HUES64 (cell line): Measurements from ENCODE around the gene GRB2.

ENCODE experiments used
- H3K27ac ChIP-seq: 2 replicates; pipeline ENCODE4 v1.7.0; 2013; ENCODE audit warnings: low read depth, low read length, inconsistent platforms
- H3K27me3 ChIP-seq: 2 replicates; pipeline ENCODE4 v1.6.1; 2013; ENCODE audit warnings: mild to moderate bottlenecking, low read length; ENCODE audit not compliant: insufficient read depth
- H3K36me3 ChIP-seq: 2 replicates; pipeline ENCODE4 v1.6.1; 2013; ENCODE audit warnings: mild to moderate bottlenecking, low read length; ENCODE audit not compliant: insufficient read depth
- H3K4me1 ChIP-seq: 2 replicates; pipeline ENCODE4 v1.6.1; 2013; ENCODE audit warnings: mild to moderate bottlenecking, low read length, moderate library complexity; ENCODE audit not compliant: insufficient read depth
- H3K4me3 ChIP-seq: 2 replicates; pipeline ENCODE4 v1.5.1; 2013; ENCODE audit warnings: mild to moderate bottlenecking, low read length, moderate library complexity
- H3K9ac ChIP-seq: 2 replicates; pipeline ENCODE4 v1.6.1; 2013; ENCODE audit warnings: mild to moderate bottlenecking, low read depth, low read length
- H3K9me3 ChIP-seq: 2 replicates; pipeline ENCODE4 v1.6.1; 2013; ENCODE audit warnings: low read depth, low read length; ENCODE audit not compliant: insufficient read depth
- WGBS: fragments of 150-250, 120-280 bp; methylation state at CpG from one replicate; pipeline ENCODE4 v1.1.7; 2013; ENCODE audit warnings: missing lambda C conversion rate; 5-methylcytosine and 5-hydroxymethylcytosine counted together

Gene GRB2

DNA sequence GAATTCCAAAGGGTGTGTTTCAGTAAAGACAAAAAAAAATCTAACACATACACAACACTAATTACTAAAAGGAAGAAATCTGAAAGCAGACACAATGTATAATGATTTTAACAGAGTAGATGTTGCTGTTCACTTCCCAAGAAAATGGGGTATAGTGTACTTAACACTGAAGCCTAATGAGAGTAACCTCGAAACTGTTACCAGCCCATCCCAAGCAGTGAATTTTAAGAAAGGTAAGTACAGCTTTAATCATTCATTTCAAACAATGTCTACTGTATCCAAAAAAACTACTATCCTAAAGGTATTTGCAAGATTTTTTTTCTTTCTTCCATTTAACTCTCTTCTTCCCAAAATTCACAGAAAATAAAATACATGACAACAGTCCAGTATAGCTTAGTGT lies 8.3 kb downstream of the GRB2 start:
- 0 out of 2 replicates have a peak, but pooled peaks cover 5% of the 10 kb centered on the region for H3K36me3 ChIP-seq
- no peaks in the 10 kb centered on the region for H3K9me3 ChIP-seq
- H3K27me3 ChIP-seq: no peaks in the 10 kb centered on the region
- WGBS: 89% methylated on average over 1 of the region's 1 CpG
- H3K4me1 ChIP-seq: peaks cover 21% of the 10 kb centered on the region
- no peak overlapping the region for H3K4me3 ChIP-seq
- H3K27ac ChIP-seq: 0 out of 2 replicates have a peak overlapping the region, but pooled peaks have one; percentile 33
- H3K9ac ChIP-seq: no peak overlapping the region

DNA sequence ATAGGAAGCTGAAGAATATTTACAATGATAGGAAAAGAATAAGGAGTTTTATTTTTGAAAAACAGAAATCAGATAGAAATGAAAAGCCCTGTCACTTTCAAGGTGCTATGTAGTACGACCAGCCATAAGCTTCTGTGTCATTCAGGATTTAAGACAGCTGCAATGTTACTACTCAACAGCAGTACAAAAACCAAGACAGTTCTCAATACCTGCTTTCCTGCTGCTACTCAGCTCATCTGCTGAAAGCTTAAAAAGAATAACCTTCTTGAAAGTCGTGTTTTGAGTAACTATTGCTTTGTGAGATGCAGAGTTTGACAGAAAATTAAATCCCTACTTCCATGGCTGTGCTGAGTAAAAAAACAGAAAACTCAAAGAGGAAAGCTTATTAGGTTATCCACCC lies 8.7 kb downstream of the GRB2 start:
- Histone ChIP-seq H3K27ac (peak overlapping the region; percentile 33; the same call in 1 of the 2 replicates), H3K9me3 (no peaks in the 10 kb centered on the region), H3K4me1 (peaks cover 24% of the 10 kb centered on the region), H3K9ac (no peak overlapping the region), H3K36me3 (peaks cover 9% of the 10 kb centered on the region; the same call in 1 of the 2 replicates), H3K27me3 (no peaks in the 10 kb centered on the region), H3K4me3 (no peak overlapping the region)
- 92% methylated on average over 2 of the region's 2 CpGs for WGBS

GRCh38 chr17:75396025-75396424 lies 9.5 kb downstream of the GRB2 start:
- Histone ChIP-seq H3K9ac (no peak overlapping the region), H3K36me3 (peaks cover 13% of the 10 kb centered on the region), H3K4me3 (no peak overlapping the region), H3K27ac (no peak overlapping the region), H3K9me3 (no peaks in the 10 kb centered on the region), H3K27me3 (no peaks in the 10 kb centered on the region), H3K4me1 (peaks cover 26% of the 10 kb centered on the region)
- WGBS: 95% methylated on average over 6 of the region's 6 CpGs

DNA sequence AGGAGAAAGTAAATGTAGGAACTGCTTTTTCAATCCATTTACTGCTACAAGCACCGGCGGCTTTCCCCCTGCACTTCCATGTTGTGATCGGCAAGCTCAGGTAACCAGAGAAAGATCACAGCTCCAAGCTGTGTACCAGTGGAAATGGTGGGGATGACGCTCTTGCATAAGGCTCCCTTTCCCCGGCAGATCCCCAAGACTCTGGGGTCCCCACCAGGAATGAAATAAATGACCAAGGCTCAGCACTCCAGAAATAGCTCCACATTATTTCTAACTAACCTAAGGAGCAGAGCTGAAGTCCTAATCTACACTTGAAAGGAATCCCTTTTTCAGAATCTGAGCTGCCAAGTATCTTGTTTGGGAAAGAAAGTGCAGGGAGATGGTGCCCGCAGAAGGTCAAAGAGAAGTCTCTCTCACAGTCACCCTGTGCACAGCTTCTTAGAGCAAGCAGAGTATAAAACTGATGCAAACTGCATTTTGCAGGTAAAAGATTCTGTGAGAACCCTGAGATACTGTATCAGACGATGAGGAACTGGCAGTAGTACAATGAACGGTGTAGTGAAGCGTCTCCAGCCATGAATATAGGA lies 11.1 kb downstream of the GRB2 start:
- Histone ChIP-seq H3K27ac (peak overlapping the region; percentile 85), H3K9ac (peak overlapping the region; percentile 80), H3K9me3 (no peaks in the 10 kb centered on the region), H3K4me3 (peak overlapping the region; percentile 93), H3K4me1 (peaks cover 31% of the 10 kb centered on the region), H3K36me3 (peaks cover 25% of the 10 kb centered on the region), H3K27me3 (no peaks in the 10 kb centered on the region)
- 6% methylated on average over 9 of the region's 9 CpGs for WGBS

- Histone ChIP-seq H3K27me3 (no peaks in the 10 kb centered on the region), H3K4me3 (peak overlapping the region; percentile 93), H3K9me3 (no peaks in the 10 kb centered on the region), H3K9ac (peak overlapping the region; percentile 80), H3K4me1 (peaks cover 31% of the 10 kb centered on the region), H3K27ac (peak overlapping the region; percentile 85), H3K36me3 (peaks cover 25% of the 10 kb centered on the region)
- under 1% methylated on average over 28 of the region's 28 CpGs for WGBS
Measured at GRCh38 chr17:75393523-75394331, 11.8 kb downstream of the GRB2 start.

- Histone ChIP-seq H3K9ac (peak overlapping the region; percentile 73; the same call in 1 of the 2 replicates), H3K36me3 (peaks cover 25% of the 10 kb centered on the region), H3K27ac (no peak overlapping the region), H3K4me1 (peaks cover 31% of the 10 kb centered on the region), H3K9me3 (no peaks in the 10 kb centered on the region), H3K27me3 (no peaks in the 10 kb centered on the region), H3K4me3 (peak overlapping the region; percentile 93)
- WGBS: 42% methylated on average over 3 of the region's 3 CpGs
Measured at GRCh38 chr17:75392559-75392958, 12.9 kb downstream of the GRB2 start.

- no peak overlapping the region for H3K9ac ChIP-seq
- H3K9me3 ChIP-seq: no peaks in the 10 kb centered on the region
- no peak overlapping the region for H3K4me3 ChIP-seq
- H3K4me1 ChIP-seq: peaks cover 31% of the 10 kb centered on the region
- H3K27me3 ChIP-seq: no peaks in the 10 kb centered on the region
- WGBS: 94% methylated on average over 3 of the region's 3 CpGs
- peaks cover 33% of the 10 kb centered on the region for H3K36me3 ChIP-seq
- H3K27ac ChIP-seq: no peak overlapping the region
Measured at GRCh38 chr17:75390982-75391381, 14.5 kb downstream of the GRB2 start.

DNA sequence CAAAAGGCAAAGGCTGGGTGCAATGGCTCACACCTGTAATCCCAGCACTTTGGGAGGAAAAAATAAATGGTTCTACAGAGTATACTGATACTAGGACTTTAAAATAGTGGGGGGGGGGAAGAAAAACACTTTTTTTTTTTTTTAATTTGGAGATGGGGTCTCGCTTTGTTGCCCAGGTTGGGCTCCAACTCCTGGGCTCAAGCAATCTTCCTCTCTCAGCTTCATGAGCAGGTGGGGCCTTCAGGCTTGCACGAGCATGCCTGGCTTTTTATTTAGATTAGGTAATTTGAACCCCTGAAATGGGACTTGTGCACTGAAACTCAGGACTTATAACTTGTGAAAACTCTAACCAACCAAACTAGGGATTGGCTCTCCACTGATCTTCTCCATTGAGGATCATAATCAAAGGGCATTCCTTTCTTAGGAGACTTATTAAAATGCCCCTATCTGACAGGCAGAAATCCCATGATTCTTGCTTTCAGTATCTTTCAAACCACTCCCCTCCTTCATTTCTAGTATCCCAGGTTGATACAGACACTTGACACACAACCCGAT lies 16.9 kb downstream of the GRB2 start:
- no peak overlapping the region for H3K27ac ChIP-seq
- H3K4me1 ChIP-seq: peaks cover 20% of the 10 kb centered on the region
- peaks cover 33% of the 10 kb centered on the region for H3K36me3 ChIP-seq
- no peaks in the 10 kb centered on the region for H3K27me3 ChIP-seq
- 95% methylated on average over 2 of the region's 3 CpGs for WGBS
- H3K4me3 ChIP-seq: no peak overlapping the region
- H3K9me3 ChIP-seq: no peaks in the 10 kb centered on the region
- H3K9ac ChIP-seq: no peak overlapping the region

GRCh38 chr17:75387771-75388170 lies 17.7 kb downstream of the GRB2 start:
- Histone ChIP-seq H3K27me3 (no peaks in the 10 kb centered on the region), H3K9ac (no peak overlapping the region), H3K27ac (no peak overlapping the region), H3K4me3 (no peak overlapping the region), H3K9me3 (no peaks in the 10 kb centered on the region), H3K4me1 (peaks cover 15% of the 10 kb centered on the region), H3K36me3 (peaks cover 33% of the 10 kb centered on the region)
- 96% methylated on average over 2 of the region's 3 CpGs for WGBS

DNA sequence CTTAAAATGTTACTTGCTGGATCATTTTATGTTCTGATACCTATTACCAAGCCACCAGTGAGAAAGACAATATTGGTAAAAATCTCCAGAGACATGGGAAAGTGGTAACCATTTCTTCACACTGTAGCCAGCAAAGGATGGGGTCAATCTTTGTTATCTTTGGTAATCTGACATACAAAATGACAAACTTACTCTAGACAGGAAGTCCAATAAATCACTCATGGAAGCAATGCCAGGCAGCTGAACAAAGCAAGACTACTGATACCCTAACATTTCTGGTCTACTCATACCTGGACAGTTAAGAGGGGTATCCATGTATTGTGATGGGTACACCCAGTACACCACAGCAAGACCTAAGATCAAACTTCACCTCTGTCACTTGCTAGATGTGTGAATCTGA lies 19.0 kb downstream of the GRB2 start:
- peaks cover 10% of the 10 kb centered on the region for H3K4me1 ChIP-seq
- no peaks in the 10 kb centered on the region for H3K9me3 ChIP-seq
- H3K27ac ChIP-seq: no peak overlapping the region
- no peak overlapping the region for H3K9ac ChIP-seq
- H3K36me3 ChIP-seq: peaks cover 23% of the 10 kb centered on the region; the same call in 1 of the 2 replicates
- H3K4me3 ChIP-seq: no peak overlapping the region
- H3K27me3 ChIP-seq: no peaks in the 10 kb centered on the region

DNA sequence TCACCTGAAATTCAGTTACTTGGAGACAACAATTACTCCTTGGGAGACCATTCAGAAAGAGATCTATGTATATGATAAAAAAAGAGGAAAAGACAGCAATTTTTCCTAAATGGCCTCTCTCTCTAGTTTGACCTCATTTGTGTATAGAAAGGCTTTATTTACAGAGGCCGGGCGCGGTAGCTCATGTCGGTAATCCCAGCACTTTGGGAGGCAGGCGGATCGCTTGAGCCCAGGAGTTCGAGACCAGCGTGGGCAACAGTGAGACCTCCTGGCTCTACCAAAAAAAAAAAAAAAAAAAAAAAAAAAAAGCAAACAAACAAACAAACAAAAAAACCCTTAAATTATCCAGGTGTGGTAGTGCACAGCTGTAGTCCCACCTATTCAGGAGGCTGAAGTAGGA lies 20.7 kb downstream of the GRB2 start:
- Histone ChIP-seq H3K4me1 (peaks cover 13% of the 10 kb centered on the region; the same call in 1 of the 2 replicates), H3K4me3 (no peak overlapping the region), H3K9me3 (no peaks in the 10 kb centered on the region), H3K36me3 (0 out of 2 replicates have a peak, but pooled peaks cover 8% of the 10 kb centered on the region), H3K27ac (no peak overlapping the region), H3K27me3 (no peaks in the 10 kb centered on the region), H3K9ac (no peak overlapping the region)
- 94% methylated on average over 8 of the region's 8 CpGs for WGBS
